ENCODE measurements around the gene VIPR2.

The VIPR2 gene

DNA sequence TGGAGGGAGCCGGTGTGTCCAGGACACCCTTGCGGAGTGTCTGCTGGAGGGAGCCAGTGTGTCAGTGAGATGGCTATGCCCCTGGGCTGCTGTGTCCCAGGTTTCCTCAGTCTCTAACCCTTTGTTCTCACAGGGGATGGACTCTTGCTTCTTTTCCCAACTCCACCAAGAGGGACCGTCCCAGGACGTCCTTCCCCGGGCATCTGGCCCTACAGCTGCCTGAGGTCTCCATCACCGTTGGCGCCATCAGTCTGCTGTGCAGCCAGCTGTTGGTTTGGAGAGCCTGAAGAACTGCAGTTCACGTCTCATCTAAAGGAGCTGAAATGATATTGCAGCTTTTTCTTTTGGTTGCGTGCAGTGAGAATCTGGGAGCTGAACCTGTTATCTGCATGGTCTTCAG lies 136.2 kb downstream of the VIPR2 start:
- Histone ChIP-seq H4K20me1 (ENCODE audit: insufficient read depth, low read length) (no peaks in the 10 kb centered on the region), H3K4me1 (ENCODE audit: low read length) (no peaks in the 10 kb centered on the region), H3K9me2 (replicated peaks; ENCODE audit: insufficient read depth, low read length) (no peaks in the 10 kb centered on the region), H3F3A (ENCODE audit: insufficient read depth, low read length) (no peaks in the 10 kb centered on the region), H3K9ac (ENCODE audit: low read length) (no peak overlapping the region), H2AFZ (ENCODE audit: low read length) (no peak overlapping the region), H3K79me2 (ENCODE audit: low read length) (no peaks in the 10 kb centered on the region), H3K9me3 (replicated peaks; ENCODE audit: insufficient read depth, low read length) (no peaks in the 10 kb centered on the region), H3K27ac (ENCODE audit: low read length) (no peak overlapping the region), H3K36me3 (replicated peaks; ENCODE audit: insufficient read depth, low read length) (no peaks in the 10 kb centered on the region), H3K4me3 (ENCODE audit: low read length) (no peak overlapping the region), H3K27me3 (replicated peaks; ENCODE audit: insufficient read depth, low read length) (peaks cover 61% of the 10 kb centered on the region), H3K4me2 (ENCODE audit: low read depth, low read length) (no peak overlapping the region)
- DNase-seq, result no peak
- TF ChIP-seq, protein P1, sequence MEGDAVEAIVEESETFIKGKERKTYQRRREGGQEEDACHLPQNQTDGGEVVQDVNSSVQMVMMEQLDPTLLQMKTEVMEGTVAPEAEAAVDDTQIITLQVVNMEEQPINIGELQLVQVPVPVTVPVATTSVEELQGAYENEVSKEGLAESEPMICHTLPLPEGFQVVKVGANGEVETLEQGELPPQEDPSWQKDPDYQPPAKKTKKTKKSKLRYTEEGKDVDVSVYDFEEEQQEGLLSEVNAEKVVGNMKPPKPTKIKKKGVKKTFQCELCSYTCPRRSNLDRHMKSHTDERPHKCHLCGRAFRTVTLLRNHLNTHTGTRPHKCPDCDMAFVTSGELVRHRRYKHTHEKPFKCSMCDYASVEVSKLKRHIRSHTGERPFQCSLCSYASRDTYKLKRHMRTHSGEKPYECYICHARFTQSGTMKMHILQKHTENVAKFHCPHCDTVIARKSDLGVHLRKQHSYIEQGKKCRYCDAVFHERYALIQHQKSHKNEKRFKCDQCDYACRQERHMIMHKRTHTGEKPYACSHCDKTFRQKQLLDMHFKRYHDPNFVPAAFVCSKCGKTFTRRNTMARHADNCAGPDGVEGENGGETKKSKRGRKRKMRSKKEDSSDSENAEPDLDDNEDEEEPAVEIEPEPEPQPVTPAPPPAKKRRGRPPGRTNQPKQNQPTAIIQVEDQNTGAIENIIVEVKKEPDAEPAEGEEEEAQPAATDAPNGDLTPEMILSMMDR (IDR thresholded peaks at IDR 0.05; ENCODE audit: low read length), result no peak
- TF ChIP-seq EZH2 (optimal IDR thresholded peaks at IDR 0.05; ENCODE audit: low read depth, low read length), result no peak
- TF ChIP-seq EZH2phosphoT487 (IDR thresholded peaks at IDR 0.05; ENCODE audit: low read length), result no peak

DNA sequence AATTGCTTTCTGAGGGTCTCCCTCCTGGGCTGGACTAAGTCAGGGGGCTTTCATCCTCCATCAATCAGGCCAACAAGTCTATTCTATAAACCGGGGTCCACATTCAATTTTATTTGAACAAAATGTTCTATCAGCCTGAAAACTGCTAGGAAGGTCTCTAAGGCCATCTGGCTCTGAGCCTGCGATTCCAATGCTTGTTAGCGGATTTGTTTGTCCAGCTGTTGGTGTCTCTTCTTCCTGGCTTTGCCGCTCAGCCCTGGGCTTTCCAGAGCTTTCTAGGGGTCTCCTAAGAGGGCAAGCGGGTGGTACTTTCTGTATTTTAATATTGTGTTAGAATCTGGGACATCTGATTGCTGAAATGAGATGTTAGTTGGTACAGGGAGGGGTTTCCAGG lies 136.7 kb downstream of the VIPR2 start:
- H3K4me2 ChIP-seq (ENCODE audit: low read depth, low read length), result no peak overlapping the region
- H4K20me1 ChIP-seq (ENCODE audit: insufficient read depth, low read length), result no peaks in the 10 kb centered on the region
- peaks cover 61% of the 10 kb centered on the region for H3K27me3 ChIP-seq (replicated peaks; ENCODE audit: insufficient read depth, low read length)
- no peak for DNase-seq
- no peaks in the 10 kb centered on the region for H3K4me1 ChIP-seq (ENCODE audit: low read length)
- no peaks in the 10 kb centered on the region for H3K79me2 ChIP-seq (ENCODE audit: low read length)
- no peaks in the 10 kb centered on the region for H3K36me3 ChIP-seq (replicated peaks; ENCODE audit: insufficient read depth, low read length)
- TF ChIP-seq EZH2phosphoT487 (IDR thresholded peaks at IDR 0.05; ENCODE audit: low read length) (no peak), EZH2 (optimal IDR thresholded peaks at IDR 0.05; ENCODE audit: low read depth, low read length) (no peak)
- TF ChIP-seq, protein P1 (IDR thresholded peaks at IDR 0.05; ENCODE audit: low read length), result no peak
- H3K9ac ChIP-seq (ENCODE audit: low read length), result no peak overlapping the region
- no peaks in the 10 kb centered on the region for H3K9me2 ChIP-seq (replicated peaks; ENCODE audit: insufficient read depth, low read length)
- no peak overlapping the region for H2AFZ ChIP-seq (ENCODE audit: low read length)
- H3F3A ChIP-seq (ENCODE audit: insufficient read depth, low read length), result no peaks in the 10 kb centered on the region
- no peak overlapping the region for H3K27ac ChIP-seq (ENCODE audit: low read length)
- no peaks in the 10 kb centered on the region for H3K9me3 ChIP-seq (replicated peaks; ENCODE audit: insufficient read depth, low read length)
- no peak overlapping the region for H3K4me3 ChIP-seq (ENCODE audit: low read length)

DNA sequence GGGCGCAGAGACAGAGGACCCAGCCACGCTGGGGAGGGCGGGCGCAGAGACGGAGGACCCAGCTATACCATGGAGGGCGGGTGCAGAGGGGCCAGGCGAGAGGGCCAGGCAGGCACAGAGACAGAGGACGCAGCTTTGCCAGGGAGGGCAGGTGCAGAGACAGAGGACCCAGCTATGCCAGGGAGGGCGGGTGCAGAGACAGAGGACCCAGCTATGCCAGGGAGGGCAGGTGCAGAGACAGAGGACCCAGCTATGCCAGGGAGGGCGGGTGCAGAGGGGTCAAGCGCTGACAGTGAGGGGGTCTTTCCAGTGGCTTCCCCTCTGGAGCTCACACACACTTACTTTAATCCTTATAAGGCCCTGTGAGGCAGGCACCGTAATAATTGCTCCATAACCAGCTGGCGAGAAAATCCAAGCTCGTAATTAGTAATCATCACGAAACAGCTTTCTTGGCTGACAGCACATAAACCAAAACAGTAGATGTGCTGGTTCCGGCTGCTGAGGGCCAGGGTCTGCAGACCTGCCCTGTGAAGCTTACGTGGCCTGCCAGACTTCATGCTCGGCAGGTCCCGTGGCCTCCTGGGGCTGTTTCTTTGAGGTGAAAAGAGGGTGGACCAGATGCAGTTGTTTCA lies 137.2 kb downstream of the VIPR2 start:
- Histone ChIP-seq H3K4me1 (ENCODE audit: low read length) (no peaks in the 10 kb centered on the region), H3K27me3 (replicated peaks; ENCODE audit: insufficient read depth, low read length) (peaks cover 61% of the 10 kb centered on the region), H2AFZ (ENCODE audit: low read length) (no peak overlapping the region), H3K79me2 (ENCODE audit: low read length) (no peaks in the 10 kb centered on the region), H3K9me3 (replicated peaks; ENCODE audit: insufficient read depth, low read length) (no peaks in the 10 kb centered on the region), H3K9ac (ENCODE audit: low read length) (no peak overlapping the region), H3K4me3 (ENCODE audit: low read length) (no peak overlapping the region), H3K27ac (ENCODE audit: low read length) (no peak overlapping the region), H3F3A (ENCODE audit: insufficient read depth, low read length) (no peaks in the 10 kb centered on the region), H3K36me3 (replicated peaks; ENCODE audit: insufficient read depth, low read length) (no peaks in the 10 kb centered on the region), H4K20me1 (ENCODE audit: insufficient read depth, low read length) (no peaks in the 10 kb centered on the region), H3K9me2 (replicated peaks; ENCODE audit: insufficient read depth, low read length) (no peaks in the 10 kb centered on the region), H3K4me2 (ENCODE audit: low read depth, low read length) (no peak overlapping the region)
- no peak for DNase-seq
- TF ChIP-seq EZH2 (optimal IDR thresholded peaks at IDR 0.05; ENCODE audit: low read depth, low read length) (no peak), EZH2phosphoT487 (IDR thresholded peaks at IDR 0.05; ENCODE audit: low read length) (no peak)
- TF ChIP-seq, protein P1 (IDR thresholded peaks at IDR 0.05; ENCODE audit: low read length), result no peak

All from MM.1S (cell line).